M059J (cell line): ENCODE measurements around the gene RXRB. TPM values are rescaled to one million over a fixed set of nuclear protein-coding genes. Genes with fewer than 3 reads are reported as not detected.

Source experiments
- DNase-seq: peaks from one replicate; pipeline ENCODE4 v3.0.0-alpha.2; 2012; ENCODE audit warnings: low read depth
- total RNA-seq: library from RNA; depleted of rRNA; stranded (reverse); fragments of >200 nt; shearing (Covaris generic); gene quantifications from 2 replicates; pipeline ENCODE4 v1.2.3, GENCODE V29; 2014

RXRB gene
- total RNA-seq, 1 experiment from 2014 or later, result 28.7 TPM

DNA sequence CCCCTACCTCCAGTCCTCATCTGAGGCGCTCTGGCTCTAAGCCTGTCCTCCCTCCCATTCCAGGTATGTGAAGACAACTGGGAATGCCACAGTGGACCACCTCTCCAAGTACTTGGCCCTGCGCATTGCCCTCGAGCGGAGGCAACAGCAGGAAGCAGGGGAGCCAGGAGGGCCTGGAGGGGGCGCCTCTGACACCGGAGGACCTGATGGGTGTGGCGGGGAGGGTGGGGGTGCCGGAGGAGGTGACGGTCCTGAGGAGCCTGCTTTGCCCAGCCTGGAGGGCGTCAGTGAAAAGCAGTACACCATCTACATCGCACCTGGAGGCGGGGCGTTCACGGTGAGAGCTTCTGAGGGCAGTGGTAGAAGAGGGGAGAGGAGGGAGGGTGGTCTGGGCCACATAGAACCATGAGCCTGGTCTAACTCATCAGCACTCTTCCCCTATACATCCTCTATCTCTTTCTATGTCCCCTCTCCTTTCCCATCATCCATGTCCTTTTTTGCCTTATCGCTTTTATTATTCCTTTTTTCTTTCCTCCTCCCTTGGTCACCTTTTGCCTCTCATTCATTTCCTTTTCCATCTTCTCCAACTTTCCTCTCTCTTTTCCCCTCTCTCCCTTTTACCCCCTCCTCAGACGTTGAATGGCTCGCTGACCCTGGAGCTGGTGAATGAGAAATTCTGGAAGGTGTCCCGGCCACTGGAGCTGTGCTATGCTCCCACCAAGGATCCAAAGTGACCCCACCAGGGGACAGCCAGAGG lies 11.4 kb upstream of the RXRB start:
- no peak for DNase-seq

DNA sequence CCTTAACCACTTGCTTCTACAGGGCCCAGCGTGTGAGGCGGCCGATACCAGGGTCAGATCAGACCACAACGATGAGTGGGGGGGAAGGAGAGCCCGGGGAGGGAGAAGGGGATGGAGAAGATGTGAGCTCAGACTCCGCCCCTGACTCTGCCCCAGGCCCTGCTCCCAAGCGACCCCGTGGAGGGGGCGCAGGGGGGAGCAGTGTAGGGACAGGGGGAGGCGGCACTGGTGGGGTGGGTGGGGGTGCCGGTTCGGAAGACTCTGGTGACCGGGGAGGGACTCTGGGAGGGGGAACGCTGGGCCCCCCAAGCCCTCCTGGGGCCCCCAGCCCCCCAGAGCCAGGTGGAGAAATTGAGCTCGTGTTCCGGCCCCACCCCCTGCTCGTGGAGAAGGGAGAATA lies 10.7 kb upstream of the RXRB start:
- no peak for DNase-seq

DNA sequence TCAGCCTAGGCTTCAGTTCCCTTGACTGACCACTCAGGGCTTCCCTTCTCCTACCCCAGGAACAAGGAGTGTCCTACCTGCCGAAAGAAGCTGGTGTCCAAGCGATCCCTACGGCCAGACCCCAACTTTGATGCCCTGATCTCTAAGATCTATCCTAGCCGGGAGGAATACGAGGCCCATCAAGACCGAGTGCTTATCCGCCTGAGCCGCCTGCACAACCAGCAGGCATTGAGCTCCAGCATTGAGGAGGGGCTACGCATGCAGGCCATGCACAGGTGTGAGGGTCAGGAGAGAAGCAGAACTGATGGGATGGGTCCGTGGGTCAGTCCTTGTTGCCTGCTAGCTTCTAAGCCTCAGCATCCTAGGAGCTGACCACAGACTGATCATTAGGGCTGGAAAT lies 9.4 kb upstream of the RXRB start:
- no peak for DNase-seq

DNA sequence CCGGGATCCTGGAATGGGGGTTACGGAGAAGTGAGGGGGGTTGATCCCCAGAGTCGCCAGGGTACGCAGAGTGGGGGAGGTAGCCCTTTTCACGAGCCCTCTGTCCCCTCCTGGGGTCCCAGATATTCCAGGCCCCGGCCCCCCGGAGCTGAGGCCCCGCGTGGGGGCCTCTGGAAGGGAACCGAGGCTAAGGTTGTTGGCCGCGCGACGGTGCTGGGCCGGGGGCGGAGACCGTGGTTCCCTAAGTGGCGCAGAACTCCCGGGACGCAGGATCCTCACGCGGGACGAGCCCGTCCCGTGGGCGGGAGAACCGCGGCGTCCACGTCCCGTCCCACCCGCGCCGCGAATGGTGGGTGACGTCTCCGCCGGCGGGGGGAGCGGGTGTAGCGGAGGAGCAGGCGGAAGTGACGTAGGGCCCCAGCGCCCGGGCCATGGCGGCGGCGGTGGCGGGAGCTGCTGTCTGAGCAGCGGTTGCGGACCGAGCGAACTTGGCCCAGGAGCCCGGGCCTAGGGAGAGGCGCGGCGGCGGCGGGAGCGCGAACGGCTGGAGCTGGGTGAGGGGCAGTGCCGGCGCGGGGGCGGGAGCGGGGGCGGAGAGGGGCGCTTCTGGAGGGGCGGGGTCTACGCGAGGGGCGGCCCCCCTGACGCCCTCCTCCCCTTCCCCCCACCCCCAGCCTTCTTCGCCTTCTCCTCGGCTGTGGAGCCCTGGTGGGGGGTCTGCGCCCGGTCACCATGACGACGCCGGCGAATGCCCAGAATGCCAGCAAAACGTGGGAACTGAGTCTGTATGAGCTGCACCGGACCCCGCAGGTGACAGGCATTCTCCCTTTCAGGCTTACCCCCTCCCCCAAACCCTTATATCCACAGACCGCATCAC lies 7.9 kb upstream of the RXRB start, which contains the start of gene RING1:
Gene RING1, plus strand, starts transcription at position 410 of the 877 bp plus-strand sequence. Its CDS starts 323 bp downstream, at position 733.
- peak; percentile 80 for DNase-seq

DNA sequence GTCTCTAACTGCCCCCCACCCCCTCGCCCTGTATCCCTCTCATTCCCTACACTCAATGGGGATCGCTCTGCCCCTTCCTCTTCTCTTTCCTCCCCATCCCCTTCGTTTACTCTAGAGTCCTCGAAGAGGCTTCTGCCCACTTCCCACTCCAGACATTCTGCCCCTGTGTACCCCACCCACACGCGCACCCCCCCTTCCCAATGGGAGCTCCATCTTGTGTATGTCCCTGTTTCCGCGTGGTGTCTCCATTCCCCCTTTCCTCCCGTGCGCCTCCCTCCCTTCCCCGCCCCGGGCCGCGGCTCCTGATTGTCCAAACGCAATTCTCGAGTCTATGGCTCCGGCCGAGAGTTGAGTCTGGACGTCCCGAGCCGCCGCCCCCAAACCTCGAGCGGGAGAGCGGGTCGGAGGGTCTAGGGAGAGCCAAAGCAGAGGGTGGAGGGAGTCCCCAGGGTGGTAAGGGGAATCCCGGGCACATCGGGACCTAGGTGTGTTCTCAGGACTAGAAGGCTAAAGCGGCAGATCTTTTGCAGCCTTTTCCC lies 7.2 kb upstream of the RXRB start:
- DNase-seq, result peak; percentile 84

DNA sequence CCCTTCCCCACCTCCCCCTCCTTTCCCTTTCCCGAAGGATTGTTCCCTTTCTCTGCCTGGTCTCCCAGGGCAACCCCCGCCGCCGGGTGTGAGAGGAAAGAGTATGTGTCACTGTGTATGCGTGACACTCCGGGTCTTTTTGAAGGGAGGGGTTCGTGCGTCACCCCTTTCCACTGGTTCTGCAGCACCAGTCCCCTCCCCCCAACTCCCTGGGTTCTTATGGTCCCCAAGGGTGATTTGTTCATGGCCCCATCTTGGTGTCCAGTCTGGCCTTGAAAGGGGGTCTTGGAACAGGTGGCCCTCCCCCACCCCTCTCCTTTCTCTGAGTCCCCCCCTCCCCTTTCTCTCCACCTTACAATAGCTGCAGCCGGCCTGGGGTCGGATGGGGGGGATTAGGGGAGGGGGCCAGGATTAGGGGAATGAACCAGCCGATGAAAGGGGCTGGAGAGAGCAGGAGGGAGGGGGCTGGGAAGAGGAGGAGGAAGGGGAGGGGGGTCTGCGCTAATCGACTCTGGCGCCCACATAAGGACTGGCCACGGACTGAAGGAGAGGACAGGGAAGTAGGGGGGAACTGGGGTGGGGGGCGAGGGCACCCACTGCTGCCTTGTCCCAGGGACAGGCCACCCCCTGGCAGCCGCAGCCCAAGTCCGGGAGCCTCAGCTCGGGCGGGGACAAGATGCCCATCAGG lies 6.5 kb upstream of the RXRB start:
- DNase-seq, result peak; percentile 98

DNA sequence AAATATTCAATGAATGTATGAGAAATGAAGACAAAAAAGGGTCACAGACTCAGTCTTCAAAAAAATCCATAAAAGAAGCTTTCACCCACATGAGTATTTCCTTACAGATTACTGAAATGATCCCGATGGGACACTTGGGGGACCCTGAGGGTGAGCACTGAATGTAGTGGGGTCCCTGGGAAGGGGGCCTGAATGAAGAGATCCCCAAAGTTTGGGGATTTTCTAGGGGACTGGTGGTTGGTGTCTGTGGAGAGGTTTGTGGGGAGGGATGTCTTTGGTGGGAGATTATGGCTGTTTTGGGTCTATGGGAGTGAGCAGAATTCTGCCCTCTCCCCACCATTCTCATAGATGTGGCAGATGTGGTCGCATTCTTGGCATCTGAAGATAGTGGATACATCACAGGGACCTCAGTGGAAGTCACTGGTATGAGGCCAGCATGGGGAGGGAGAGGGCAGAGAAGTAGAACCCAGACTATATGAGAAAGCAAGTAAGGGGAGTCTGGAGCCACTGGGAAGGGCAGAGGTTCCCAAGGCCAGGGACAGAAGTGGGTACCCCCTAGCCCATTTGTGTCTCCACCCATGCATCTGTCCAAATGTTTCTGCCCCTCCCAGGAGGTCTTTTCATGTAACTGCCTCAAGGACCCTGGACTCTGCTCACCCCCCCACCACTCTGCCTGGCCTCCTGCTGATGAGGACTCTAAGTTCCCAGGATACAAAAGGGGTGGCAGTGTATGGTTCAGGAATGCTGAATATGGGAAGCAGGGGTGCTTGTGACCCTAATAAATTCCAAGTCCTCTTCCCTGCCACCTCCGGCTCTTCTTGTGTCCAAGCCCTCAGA lies 5.8 kb upstream of the RXRB start:
- DNase-seq, result peak; percentile 74

DNA sequence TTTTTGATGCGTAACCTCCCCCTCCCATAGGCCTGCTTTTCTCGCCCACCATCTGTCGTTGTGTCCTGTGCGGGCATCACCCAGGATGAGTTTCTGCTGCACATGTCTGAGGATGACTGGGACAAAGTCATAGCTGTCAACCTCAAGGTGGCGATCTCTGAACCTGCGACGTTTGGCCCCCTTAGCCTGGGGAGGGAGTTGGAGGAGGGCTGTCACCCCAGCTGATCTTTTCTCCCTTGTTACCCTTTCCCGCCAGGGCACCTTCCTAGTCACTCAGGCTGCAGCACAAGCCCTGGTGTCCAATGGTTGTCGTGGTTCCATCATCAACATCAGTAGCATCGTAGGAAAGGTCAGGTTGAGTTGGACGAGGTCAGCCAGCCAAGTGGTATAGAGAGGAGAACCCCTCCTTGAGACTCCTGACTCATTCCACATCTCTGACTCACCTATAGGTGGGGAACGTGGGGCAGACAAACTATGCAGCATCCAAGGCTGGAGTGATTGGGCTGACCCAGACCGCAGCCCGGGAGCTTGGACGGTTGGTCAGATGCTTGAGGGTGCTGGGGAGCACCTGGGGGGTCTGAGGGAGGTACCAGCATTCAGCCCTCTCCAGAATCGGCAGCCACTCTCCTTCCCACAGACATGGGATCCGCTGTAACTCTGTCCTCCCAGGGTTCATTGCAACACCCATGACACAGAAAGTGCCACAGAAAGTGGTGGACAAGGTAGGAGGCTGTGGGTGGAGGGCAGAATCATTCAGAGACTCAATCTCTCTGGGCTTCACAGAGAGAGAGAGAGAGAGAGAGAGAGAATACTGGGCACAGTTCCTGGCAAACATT lies 4.9 kb upstream of the RXRB start:
- peak; percentile 99 for DNase-seq

DNA sequence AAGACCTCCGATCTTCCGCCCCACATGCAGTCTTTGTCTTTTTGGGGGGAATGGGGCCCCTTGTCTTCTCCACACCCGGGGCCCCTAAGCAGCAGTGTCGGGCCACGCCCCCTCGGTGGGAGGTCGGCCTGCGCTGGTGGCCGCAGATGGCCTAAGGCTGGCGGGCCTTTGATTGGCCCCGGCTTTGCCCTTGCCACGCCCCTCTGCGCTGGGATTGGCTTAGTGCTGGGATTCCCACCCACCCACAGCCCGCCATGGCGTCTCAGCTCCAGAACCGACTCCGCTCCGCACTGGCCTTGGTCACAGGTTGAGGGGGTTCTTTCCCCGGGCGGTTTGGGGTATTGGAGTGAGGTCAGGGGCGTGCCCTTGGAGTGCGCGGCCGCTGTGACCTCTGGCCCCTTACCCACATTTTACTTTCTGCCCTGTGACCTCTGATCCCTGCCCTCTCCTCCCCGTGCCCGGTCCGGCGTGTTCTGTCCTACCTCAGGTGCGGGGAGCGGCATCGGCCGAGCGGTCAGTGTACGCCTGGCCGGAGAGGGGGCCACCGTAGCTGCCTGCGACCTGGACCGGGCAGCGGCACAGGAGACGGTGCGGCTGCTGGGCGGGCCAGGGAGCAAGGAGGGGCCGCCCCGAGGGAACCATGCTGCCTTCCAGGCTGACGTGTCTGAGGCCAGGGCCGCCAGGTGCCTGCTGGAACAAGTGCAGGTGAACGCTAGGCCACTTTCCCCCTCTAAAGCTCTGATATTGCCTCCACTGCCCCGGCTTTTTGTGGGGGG lies 4.1 kb upstream of the RXRB start, which contains the start of gene HSD17B8:
Gene HSD17B8, plus strand, starts transcription at position 241 of the 776 bp plus-strand sequence. Its CDS starts 14 bp downstream, at position 255.
- no peak for DNase-seq

DNA sequence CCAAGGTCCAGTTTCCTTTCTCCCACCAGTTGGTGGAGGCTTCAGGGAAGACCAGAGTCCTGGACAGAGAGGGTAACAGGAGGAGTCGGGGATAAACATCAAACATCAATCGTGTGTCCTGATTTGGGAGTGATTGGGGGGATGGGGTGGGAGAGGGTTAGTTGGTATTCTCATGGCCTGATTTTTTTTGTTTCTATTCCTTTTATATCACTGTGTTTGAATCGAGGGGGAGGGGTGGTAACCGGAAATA lies 3.6 kb upstream of the RXRB start:
- no peak for DNase-seq

DNA sequence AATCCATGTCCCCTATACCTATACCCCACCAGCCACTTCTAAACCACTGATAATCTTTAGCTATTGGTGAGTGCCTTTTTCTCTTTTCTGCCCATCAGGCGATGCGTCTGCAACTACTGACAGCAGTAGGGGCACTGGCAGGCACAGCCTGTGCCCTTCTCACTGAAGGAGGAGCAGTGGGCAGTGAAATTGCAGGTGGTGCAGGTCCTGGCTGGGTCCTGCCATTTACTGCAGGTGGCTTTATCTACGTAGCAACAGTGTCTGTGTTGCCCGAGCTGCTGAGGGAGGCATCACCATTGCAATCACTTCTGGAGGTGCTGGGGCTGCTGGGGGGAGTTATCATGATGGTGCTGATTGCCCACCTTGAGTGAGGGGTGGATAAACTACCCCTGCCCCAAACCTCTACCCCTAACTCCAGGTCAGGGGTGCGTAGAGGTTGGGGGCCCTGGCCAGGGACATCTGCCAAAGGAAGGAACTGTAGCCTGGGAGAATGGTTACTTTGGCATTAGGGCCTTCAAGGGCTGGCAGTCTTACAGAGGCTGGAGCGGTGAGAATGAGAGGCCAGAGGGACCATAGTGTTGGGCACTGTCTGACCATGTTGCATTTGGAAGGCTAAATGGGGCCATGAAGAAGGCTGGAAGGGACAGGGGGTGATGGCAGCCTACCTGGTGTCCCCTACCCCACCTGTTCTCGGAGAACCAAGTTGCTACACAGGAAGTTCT lies 3.1 kb upstream of the RXRB start:
- DNase-seq, result no peak

DNA sequence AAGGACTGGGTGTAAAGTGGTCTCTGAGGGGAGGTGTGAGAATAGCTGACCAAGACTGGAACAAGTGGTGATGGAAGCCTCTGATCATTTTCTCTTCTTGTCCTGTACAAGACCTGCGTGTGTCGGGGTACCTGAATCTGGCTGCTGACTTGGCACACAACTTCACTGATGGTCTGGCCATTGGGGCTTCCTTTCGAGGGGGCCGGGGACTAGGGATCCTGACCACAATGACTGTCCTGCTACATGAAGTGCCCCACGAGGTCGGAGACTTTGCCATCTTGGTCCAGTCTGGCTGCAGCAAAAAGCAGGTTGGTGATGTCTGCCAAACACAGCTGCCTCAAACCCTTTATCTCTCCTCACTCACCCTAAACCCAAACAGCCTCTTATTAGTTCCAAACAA lies 2.3 kb upstream of the RXRB start:
- DNase-seq, result no peak

DNA sequence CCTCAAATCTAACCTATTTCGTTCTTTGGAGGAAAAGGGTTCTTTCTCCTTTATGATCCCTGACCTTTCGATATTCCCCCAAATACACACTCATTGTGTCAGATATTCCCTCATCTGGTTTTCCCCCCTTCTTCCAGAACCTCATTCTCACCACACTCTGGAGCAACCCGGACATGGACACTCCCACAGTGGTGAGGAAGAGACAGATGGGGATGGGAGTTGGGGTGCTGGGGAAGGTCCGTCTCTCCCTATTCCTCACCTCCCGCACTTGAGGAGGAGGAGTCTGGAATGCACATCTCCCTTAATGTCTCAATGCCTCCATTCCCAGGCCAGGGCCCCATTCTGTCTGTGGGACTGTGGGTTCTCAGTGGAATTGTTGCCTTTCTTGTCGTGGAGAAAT lies 1.5 kb upstream of the RXRB start:
- DNase-seq, result no peak

DNA sequence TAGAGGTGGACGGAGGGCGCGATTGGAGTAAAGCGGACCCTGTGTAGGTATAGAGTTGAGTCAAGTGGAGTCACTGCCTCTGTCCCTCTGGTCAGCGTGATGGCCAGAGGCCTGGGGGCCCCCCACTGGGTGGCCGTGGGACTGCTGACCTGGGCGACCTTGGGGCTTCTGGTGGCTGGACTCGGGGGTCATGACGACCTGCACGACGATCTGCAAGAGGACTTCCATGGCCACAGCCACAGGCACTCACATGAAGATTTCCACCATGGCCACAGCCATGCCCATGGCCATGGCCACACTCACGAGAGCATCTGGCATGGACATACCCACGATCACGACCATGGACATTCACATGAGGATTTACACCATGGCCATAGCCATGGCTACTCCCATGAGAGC lies 681 bp upstream of the RXRB start:
- no peak for DNase-seq

DNA sequence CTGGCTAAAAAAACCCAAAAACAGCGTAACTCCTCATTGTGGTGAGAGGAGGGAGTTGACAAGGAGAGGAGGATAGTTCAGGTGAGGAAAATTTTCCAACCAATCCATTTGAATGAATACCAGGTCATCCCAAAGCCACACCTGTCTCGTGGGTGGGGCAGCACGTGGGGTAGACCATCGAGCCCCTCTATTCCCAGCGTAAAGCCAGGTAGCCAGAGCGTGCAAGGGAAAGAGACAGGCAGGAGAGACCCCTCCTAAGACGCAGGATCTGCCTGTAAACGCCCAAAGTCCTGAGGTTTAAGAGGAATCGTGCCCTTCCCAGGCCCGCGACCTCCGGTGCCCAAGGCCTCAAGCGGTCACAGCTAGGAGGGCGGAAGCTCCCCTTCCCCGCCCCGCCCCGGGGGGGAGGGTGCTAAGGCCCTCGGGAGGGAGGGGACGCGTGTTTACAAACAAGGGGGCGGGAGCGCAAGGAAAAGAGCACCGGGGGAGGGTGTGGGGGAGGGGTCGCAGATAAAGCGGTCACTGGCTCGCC lies 712 bp downstream of the RXRB start:
- DNase-seq, result peak; percentile 80

DNA sequence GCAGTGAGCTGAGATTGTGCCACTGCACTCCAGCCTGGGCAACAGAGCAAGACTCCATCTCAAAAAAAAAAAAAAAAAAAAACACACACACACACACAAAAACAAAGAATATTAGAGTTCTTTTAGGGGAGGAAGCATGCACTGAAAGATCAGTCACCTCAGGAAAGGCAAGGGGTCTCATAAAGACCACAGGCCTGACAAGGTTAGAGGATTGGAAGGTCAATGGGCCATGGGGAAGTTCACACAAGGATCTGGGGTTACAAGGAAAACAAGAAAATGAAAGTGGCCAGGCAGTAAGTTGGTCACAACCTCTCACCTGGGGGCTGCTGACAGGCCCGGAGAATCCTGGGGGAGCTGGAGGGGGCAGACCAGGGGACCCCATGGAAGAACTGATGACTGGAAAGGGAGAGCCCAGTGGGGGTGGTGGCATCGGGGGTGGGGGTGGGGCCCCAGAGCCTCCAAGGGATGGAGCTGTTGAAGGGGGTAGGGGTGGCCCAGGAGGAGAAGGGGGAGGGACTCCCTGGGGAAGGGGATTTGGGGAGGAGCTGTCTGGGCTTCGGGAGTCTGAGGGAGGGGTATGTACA lies 1.5 kb downstream of the RXRB start:
- DNase-seq, result no peak

DNA sequence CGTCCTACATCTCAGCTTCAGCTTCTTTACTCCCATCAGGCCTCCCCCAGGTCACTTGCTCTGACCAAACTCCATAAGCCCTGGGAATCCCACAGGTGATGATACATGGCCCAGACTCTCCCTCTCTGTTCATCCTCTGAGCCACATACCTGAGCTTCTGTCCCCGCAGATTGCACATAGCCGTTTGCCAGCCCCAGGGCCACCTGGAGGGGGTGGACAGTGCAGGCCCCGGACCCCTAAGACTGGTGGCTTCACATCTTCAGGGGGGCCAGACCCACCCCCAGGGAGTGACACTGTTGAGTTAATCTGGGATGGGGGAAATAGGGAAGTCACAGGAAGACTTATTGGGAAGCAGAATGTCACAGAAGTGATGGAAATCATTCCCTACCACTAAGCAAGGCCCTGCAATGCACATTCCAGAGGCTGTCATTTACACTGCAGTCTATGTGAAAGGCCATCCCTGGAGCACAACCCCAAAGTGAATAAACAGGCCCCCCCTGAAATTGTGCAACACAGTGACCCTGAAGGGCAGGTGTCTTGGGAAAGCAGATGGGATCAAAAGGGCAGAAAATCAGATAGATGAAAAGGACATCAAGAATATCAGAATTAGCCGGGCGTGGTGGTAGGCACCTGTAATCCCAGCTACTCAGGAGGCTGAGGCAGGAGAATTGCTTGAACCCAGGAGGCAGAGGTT lies 2.2 kb downstream of the RXRB start:
- DNase-seq, result no peak
